NCI-H2081 treated with DMSO at 0.1 percent for 48 hours (cell line): Measurements from ENCODE around the gene SURF1.
"Not testable (repeated sequence)": the region's sequence is repeated elsewhere in the genome, so short reads cannot be mapped to it uniquely, and the experiment has no call there.

Experiments
- DNase-seq: peaks from one replicate; lab custom pipeline; 2025; lab: John Stamatoyannopoulos, UW

Gene SURF1

DNA sequence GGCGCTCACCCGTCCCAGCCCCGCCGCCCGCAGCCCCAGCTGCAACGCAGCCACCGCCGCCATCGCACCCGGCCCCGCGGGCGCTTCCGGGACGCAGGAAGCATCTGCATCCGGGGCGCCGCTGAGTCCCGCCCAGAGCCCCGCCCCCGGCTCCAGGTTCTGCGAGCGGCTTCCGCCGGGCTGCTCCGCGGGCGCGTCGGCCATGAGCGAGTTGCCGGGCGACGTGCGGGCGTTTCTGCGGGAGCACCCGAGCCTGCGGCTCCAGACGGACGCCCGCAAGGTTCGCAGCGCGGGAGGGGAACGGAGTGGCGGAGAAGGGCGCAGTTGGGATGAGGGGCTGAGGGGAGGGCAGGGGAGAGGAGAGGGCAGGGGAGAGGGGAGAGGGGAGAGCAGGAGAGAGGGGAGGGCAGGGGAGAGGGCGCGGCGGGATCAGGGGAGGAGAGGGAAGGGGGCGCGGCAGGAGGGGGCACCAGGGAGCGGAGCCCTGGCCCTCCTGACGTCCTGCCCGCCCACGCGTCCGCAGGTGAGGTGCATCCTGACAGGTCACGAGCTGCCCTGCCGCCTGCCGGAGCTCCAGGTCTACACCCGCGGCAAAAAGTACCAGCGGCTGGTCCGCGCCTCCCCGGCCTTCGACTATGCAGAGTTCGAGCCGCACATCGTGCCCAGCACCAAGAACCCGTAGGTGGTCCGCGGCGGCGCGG lies at the start of gene SURF1, which contains the start of gene SURF2:
Gene SURF1 (minus strand): TSS at position 97 of the 701 bp plus-strand sequence. CDS start 34 bp downstream, at position 63.
Gene SURF2 (plus strand): TSS at position 160 of the 701 bp plus-strand sequence. CDS start 43 bp downstream, at position 203.
- peak; percentile 16 for DNase-seq

GRCh38 chr9:133405508-133406438 lies 49.5 kb upstream of the SURF1 start:
- no peak for DNase-seq

DNA sequence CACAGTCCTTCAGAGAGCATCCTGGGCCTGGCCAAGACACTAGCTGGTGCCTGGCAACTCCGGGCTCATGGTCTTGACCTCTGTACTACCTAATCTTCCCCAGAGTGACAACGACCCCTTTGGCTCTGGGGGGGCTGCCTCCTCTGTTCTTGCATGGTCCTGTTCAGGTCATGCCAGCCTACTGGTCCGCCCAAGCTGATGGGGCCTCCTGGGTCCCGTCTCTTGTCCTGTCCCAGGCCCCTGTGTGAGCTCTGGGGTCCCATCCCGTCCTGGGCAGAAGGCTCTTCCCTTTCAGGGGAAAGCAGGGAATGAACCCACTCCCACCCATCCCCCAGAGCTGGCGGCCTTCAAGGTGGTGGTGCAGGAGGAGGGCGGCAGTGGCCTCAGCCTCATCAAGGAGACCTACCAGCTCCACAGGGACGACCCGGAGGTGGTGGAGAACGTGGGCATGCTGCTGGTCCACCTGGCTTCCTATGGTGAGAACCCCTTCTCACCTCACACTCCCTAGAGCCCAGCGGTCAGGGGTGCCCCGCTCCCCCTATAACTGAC lies 48.2 kb upstream of the SURF1 start:
- DNase-seq: no peak

GRCh38 chr9:133403766-133404453 lies 47.6 kb upstream of the SURF1 start:
- DNase-seq: no peak

DNA sequence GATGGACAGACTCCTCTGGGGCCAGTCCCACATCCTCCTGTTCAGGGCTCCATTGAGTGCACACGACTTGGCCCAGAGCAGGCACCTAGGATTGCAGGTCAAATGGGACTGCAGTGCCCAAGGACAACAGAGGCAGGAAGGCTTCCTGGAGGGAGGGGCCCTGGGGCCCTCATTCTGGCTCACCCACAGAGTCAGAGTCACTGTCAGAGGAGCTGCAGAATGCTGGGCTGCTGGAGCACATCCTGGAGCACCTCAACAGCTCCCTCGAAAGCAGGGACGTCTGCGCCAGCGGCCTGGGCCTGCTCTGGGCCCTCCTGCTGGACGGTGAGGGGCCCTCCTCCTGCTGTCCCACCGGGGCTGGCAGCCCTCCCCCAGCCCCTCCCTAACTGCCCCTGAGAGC lies 46.4 kb upstream of the SURF1 start:
- DNase-seq: no peak

DNA sequence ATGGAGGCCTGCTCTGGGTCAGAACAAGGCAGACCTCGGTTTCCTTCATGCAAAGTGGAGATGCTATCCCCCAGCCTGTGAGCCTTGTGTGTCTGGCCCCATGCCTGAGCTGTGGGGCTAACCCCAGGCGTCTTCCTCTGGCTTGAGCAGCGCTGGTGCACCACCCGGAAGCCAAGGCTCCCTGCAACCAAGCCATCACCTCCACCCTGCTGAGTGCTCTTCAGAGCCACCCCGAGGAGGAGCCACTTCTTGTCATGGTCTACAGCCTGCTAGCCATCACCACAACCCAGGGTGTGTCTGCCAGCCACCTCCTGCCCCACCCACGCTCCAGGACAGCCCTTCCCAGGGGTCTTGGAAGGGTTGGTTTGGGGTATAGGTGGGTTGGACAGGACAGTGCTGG lies 45.3 kb upstream of the SURF1 start:
- no peak for DNase-seq

DNA sequence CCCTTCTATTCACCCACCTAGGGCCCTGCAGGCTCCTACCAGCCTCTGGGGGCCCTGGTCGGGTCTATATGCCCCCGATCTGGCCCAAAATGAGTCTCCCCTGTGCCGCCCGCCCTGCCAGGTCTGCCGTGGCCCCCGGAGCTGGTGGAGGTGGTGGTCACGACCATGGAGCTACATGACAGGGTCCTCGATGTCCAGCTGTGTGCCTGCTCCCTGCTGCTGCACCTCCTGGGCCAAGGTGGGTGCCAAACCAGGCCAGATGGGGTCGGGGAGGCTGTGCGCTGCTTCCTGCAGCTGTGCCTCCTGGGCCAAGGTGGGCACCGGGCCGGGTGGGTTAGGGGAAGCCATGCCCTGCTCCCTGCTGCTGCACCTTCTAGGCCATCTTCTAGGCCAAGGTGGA lies 44.0 kb upstream of the SURF1 start:
- no peak for DNase-seq

DNA sequence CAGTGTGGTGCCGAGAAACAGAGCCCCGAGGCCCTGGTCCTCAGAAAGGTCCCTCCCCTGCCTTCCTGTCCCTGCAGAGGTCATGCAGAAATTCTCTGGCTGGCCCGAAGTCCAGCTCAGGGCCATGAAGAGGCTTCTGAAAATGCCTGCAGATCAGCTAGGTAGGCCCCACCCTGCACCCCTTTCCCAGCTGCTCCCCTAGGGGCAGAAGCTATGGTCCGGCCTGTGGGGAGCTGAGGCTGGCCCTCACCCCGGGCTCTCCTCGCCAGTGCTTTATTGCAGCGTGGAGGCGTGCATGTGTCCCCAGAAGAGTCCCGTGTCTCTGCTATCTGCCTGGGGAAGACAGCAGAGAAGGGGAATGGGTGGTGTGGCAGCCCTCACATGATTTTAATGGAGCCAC lies 41.6 kb upstream of the SURF1 start:
- no peak for DNase-seq

DNA sequence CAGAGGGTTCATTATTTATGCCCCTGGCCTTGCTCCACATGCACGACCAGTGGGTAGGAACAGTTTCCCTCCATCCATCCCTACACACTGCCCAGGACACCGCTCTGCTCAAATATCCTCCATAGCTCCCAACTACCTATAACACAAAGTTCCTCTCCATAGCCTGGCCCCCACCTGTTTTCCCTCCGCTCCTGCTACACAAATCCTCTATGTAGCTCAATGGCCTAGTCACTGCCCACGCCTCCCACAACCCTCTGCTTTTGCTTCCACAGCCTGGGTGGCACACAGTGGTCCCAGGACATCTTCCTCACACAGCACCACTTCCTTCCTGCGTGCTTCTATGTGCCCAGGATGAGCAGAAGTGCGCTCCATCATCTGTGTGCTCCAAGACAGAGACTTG lies 41.1 kb upstream of the SURF1 start:
- no peak for DNase-seq

DNA sequence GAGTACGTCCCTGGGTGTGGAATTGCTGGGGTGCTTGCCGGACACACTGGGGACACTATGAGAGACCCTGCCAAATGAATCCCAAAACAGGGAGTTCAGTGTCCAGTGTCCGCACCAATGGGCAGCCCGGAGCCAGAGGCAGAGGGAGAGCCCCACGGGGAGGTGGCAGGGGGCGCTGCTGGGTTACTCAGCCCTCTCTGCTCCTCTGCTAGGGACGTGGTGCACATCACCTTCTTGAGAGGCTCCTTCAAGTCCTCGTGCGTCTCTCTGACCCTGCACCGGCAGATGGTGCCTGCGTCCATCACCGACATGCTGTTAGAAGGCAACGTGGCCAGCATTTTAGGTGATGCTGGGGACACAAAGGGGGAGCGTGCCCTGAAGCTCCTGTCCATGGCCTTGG lies 40.7 kb upstream of the SURF1 start:
- DNase-seq: no peak

DNA sequence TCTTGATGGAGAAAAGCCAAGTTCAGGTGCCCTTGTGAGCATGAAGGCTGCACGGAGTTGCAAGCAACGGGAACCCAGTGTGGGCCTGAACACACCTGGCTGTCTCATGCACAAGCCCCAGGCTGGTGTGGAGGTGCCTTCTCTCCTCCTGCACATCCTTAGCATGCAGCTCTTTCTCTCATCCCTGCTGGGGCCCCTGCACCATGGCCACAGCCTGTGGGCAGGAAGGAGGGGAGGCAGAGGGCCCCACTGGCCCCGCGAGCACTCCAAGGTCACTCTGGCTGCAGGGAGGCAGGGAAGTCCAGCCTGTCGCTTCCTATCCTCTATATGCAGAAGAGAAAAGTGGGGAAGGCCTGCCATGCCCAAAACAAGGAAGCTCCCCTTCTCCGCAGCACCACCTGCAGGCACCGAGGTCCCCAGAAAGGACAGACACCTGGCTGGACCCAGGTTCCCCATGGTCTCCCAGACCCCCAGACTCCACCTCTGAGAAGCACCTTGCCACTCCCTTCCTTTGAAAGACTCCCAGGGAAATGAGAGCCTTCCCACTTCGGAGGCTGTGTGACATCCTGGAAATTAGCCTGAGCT lies 38.5 kb upstream of the SURF1 start:
- no peak for DNase-seq

- DNase-seq: no peak
Observed at GRCh38 chr9:133393399-133393798, 37.1 kb upstream of the SURF1 start.

DNA sequence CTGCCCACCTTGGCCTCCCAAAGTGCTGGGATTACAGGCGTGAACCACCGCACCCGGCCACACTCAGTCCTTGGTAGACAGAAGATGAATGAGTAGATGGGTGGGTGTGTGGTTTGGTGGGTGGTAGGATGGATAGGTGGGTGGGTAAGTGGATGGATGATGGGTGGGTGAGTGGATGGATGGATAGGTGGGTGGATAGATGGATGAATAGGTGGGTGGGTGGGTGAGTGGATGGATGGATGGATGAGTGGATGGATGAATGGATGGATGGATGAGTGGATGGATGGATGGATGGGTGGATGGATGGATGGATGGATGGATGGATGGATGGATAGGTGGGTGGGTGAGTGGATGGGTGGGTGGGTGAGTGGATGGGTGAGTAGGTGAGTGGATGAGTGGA lies 36.0 kb upstream of the SURF1 start:
- not testable (repeated sequence) for DNase-seq

DNA sequence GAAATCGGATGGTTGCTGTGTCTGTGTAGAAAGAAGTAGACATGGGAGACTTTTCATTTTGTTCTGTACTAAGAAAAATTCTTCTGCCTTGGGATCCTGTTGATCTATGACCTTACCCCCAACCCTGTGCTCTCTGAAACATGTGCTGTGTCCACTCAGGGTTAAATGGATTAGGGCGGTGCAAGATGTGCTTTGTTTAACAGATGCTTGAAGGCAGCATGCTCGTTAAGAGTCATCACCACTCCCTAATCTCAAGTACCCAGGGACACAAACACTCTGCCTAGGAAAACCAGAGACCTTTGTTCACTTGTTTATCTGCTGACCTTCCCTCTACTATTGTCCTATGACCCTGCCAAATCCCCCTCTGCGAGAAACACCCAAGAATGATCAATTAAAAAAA lies 35.2 kb upstream of the SURF1 start:
- not testable (repeated sequence) for DNase-seq

- no peak for DNase-seq
Observed at GRCh38 chr9:133390713-133391112, 34.4 kb upstream of the SURF1 start.

DNA sequence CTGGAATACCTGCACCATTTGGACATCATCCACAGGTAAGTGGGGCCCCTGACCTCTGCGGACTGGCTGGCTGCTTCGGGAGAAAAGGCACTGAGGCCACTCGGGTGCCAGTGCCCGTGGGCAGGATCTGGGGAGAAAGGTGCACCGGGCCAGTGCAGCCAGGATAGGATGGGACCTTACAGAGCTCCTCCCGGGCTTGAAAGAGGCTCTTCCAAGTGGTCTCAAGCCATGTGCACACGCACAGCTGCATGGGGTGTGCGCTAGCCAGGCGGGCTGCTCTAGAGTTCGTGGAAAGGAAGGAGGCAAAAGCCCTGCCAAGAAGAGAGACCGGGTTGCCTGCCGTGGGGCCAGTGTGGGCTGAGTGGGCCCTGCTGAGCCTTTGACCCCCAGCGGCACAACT lies 33.3 kb upstream of the SURF1 start:
- no peak for DNase-seq

DNA sequence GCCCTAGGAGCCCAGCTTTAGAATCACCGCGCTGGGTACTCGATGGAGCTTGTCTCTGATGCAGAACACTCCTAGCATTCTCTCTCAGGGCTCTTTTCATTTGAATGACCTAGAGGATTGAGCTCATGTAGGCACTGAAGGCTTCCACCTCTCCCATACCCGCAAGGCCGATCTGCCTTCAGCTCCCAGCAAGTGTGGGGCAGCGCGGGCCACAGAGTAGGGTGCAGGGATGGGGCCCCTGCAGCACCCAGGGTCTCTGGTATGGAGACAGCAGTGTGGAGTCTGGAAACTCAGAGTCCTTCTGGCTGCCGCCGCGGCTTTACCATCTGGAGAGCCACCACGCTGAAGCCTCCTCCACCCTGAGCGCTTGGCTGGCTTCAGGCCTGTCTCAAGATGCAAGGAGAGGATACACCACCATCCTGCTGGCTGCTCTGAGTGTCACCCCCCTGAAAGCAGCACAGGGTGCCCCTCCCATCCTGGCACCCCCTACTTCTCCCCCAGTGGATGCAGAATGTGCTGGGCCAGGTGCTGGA lies 32.8 kb upstream of the SURF1 start:
- DNase-seq: no peak

DNA sequence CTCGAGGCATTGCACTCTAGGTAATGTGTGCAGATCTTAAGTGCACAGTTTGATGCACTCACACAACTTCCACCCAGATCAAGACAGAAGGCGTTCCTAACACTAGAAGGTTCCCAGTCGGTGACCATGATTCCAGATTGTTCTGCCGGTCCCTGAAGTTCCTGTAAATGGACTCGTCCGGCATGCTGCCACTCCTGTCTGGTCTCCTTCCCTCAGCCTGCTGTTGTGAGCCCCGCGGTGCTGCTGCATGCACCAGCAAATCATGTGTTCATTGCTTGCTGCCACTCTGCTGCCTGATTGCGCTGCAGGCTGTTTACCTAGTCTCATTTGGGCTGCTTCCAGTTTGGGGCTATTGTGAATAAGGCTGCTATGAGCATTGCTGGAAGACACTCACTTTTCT lies 31.4 kb upstream of the SURF1 start:
- no peak for DNase-seq

- no peak for DNase-seq
Observed at GRCh38 chr9:133386338-133386737, 30.1 kb upstream of the SURF1 start.

- no peak for DNase-seq
Observed at GRCh38 chr9:133385452-133385851, 29.2 kb upstream of the SURF1 start.

- no peak for DNase-seq
Observed at GRCh38 chr9:133384736-133385321, 28.5 kb upstream of the SURF1 start.
